K562 (cell line): ENCODE data around the gene CRAMP1. TPM values are rescaled to one million over a fixed set of nuclear protein-coding genes. Genes with fewer than 3 reads are reported as not detected.

Experiments used
- ATAC-seq: fragments of 200-7000 bp; cut with Tn5 transposase; 3 replicates; pipeline ENCODE4 v1.9.1; 2020; ENCODE audit warnings: moderate library complexity
- BruUV-seq: library from RNA; stranded (reverse); fragments of 400-500 nt; replicated peaks from 2 replicates; lab custom pipeline; 2021; lab: Mats Ljungman, UMichigan
- CTCF ChIA-PET: fragments of 300-600 bp; formaldehyde crosslinking; extraction: SDS; loops from one replicate; lab custom pipeline; 2021; ENCODE audit warnings: low intra/inter-chr PET ratio; lab: Yijun Ruan, JAX
- POLR2A ChIA-PET: fragments of 300-600, 350-650 bp; sonication (Branson Sonifier 250); formaldehyde crosslinking; extraction: SDS; loops from one replicate; lab custom pipeline; 2021; ENCODE audit warnings: antibody characterized with exemption, inconsistent platforms; lab: Yijun Ruan, JAX
- DNase-seq, 4 experiments: peaks; one replicate each; pipeline versions ENCODE4 v3.0.0 to v3.0.0-alpha.2; 2011 to 2018; ENCODE audit warnings: low spot score in 3 of 4, mixed read lengths in 3 of 4; ENCODE audit errors: extremely low read depth in 1 of 4
- FAIRE-seq: peaks from 2 replicates; lab custom pipeline; 2011; peaks lifted over from hg19 to GRCh38; lab: Jason Lieb, UNC
- H2AFZ ChIP-seq: 2 replicates; pipeline ENCODE4 v1.6.0; 2011; ENCODE audit warnings: low read depth, low read length, control low read depth, inconsistent platforms
- H3K27ac ChIP-seq: fragments of 200-600 bp; 3 replicates; pipeline ENCODE4 v1.8.0; 2011; ENCODE audit warnings: low read depth, mild to moderate bottlenecking, control low read depth, inconsistent platforms, low read length, moderate library complexity, mixed read lengths; ENCODE audit errors: extremely low read depth
- H3K27me3 ChIP-seq, 2 experiments: fragments of 300-600 bp in 1 of 2; 2 replicates in 1 of 2; 3 replicates in 1 of 2; pipeline versions ENCODE4 v1.6.0 to v1.8.0; 2011; ENCODE audit warnings: inconsistent platforms in 2 of 2, low read length in 2 of 2, mild to moderate bottlenecking in 1 of 2, mixed read lengths in 1 of 2, moderate library complexity in 1 of 2; ENCODE audit not compliant: control insufficient read depth in 2 of 2, insufficient read depth in 2 of 2
- H3K36me3 ChIP-seq: fragments of 300-600 bp; 3 replicates; pipeline ENCODE4 v1.8.0; 2011; ENCODE audit warnings: mild to moderate bottlenecking, low read length, inconsistent platforms; ENCODE audit not compliant: control insufficient read depth, insufficient read depth
- H3K4me1 ChIP-seq, 2 experiments: fragments of 200-600 bp in 1 of 2; replicated peaks in 1 of 2; 2 replicates in 1 of 2; 3 replicates in 1 of 2; pipeline versions ENCODE4 v1.5.1 to v1.8.0; 2011; ENCODE audit warnings: inconsistent platforms in 2 of 2, low read length in 2 of 2, mild to moderate bottlenecking in 1 of 2, mixed read lengths in 1 of 2, moderate library complexity in 1 of 2; ENCODE audit not compliant: control insufficient read depth in 2 of 2, insufficient read depth in 2 of 2
- H3K4me2 ChIP-seq: 2 replicates; pipeline ENCODE4 v1.6.1; 2011; ENCODE audit warnings: low read length, control low read depth, inconsistent platforms, mixed read lengths; ENCODE audit not compliant: insufficient read depth
- H3K4me3 ChIP-seq: fragments of 200-600 bp; sonication (generic), shearing (Covaris generic); 2 replicates; pipeline ENCODE4 v1.5.1; 2016; ENCODE audit warnings: control low read depth, inconsistent platforms
- H3K79me2 ChIP-seq: fragments of 200-600 bp; 3 replicates; pipeline ENCODE4 v1.8.0; 2011; ENCODE audit warnings: low read length, inconsistent platforms; ENCODE audit not compliant: control insufficient read depth, insufficient read depth
- H3K9ac ChIP-seq, 2 experiments: 2 replicates each; pipeline versions ENCODE4 v1.6.0 to v1.6.1; 2011; ENCODE audit warnings: low read depth in 2 of 2, low read length in 2 of 2, control low read depth in 1 of 2, inconsistent platforms in 1 of 2, mild to moderate bottlenecking in 1 of 2, mixed read lengths in 1 of 2; ENCODE audit not compliant: insufficient read depth in 1 of 2
- H3K9me1 ChIP-seq: one replicate; pipeline ENCODE4 v1.6.0; 2011; ENCODE audit warnings: inconsistent platforms, mild to moderate bottlenecking, low read length, moderate library complexity; ENCODE audit not compliant: control insufficient read depth, insufficient read depth
- H3K9me3 ChIP-seq: replicated peaks from 2 replicates; pipeline ENCODE4 v1.5.1; 2011; ENCODE audit warnings: low read depth, low read length, inconsistent platforms; ENCODE audit not compliant: control insufficient read depth, insufficient read depth
- H4K20me1 ChIP-seq: replicated peaks from 2 replicates; pipeline ENCODE4 v1.6.1; 2011; ENCODE audit warnings: low read length, inconsistent platforms, mixed read lengths; ENCODE audit not compliant: control insufficient read depth, insufficient read depth
- CREB3 ChIP-seq: fragments of 450-650 bp; conservative IDR thresholded peaks from 2 replicates; pipeline ENCODE4 v1.6.1; 2016; ENCODE audit warnings: missing genetic modification characterization, low read depth, mild to moderate bottlenecking, missing compliant biosample characterization, moderate library complexity
- E2F8 ChIP-seq: fragments of 450-650 bp; IDR thresholded peaks from 2 replicates; pipeline ENCODE4 v1.7.1; 2018; ENCODE audit warnings: mild to moderate bottlenecking, low read depth; ENCODE audit not compliant: partially characterized antibody
- MYNN ChIP-seq, 2 experiments: sonication (generic); formaldehyde crosslinking in 1 of 2; IDR thresholded peaks; 2 replicates each; pipeline versions ENCODE4 v1.5.0 to v1.6.1; 2016 to 2020; ENCODE audit warnings: antibody characterized with exemption in 1 of 2, missing genetic modification reagents in 1 of 2
- NCOA2 ChIP-seq, 2 experiments: fragments of 450-650 bp; IDR thresholded peaks; 2 replicates each; pipeline ENCODE4 v1.6.1; 2018; ENCODE audit warnings: mild to moderate bottlenecking in 2 of 2, moderate library complexity in 1 of 2; ENCODE audit not compliant: partially characterized antibody in 2 of 2
- WHSC1 ChIP-seq: IDR thresholded peaks from one replicate; pipeline ENCODE4 v1.6.1; 2012; ENCODE audit warnings: low read length, control low read depth, inconsistent platforms
- ZBTB17 ChIP-seq: fragments of 450-650 bp; formaldehyde crosslinking; IDR thresholded peaks from 2 replicates; pipeline ENCODE4 v1.4.0; 2020; ENCODE audit warnings: mild to moderate bottlenecking
- WGBS: fragments of 100-300 bp; shearing (Covaris generic); methylation state at CpG from one replicate; pipeline ENCODE4 v1.1.6; 2016; ENCODE audit warnings: low coverage, mixed read lengths; ENCODE audit not compliant: insufficient coverage; ENCODE audit errors: missing lambda C conversion rate; 5-methylcytosine and 5-hydroxymethylcytosine counted together
- in situ Hi-C: fragments of 300-500 bp; cut with MboI; formaldehyde crosslinking; loops from 4 replicates; pipeline ENCODE4 v1.15.0; 2018; ENCODE audit warnings: inconsistent platforms, mixed read lengths
- intact Hi-C: fragments of 100-400 bp; cut with micrococcal nuclease; formaldehyde crosslinking; loops from 2 replicates; pipeline ENCODE4 v1.14.2; 2022
- polyA plus RNA-seq, 8 experiments: library from polyadenylated mRNA; depleted of rRNA in 4 of 8; stranded (reverse) in 5 of 8; unstranded in 3 of 8; fragments of >200 nt; fragmentation: Nextera tagmentation in 2 of 8; fragmentation: Illumina TruSeq in 1 of 8; extraction: Ambion mirVana in 2 of 8; extraction: Trizol in 1 of 8; gene quantifications; 2 replicates each; pipeline versions ENCODE4 v1.2.1 to v1.2.3, GENCODE V29; 2011 to 2014; ENCODE audit warnings: inconsistent platforms in 1 of 8, missing spikeins in 1 of 8
- total RNA-seq, 7 experiments: library from RNA; depleted of rRNA in 6 of 7; stranded (reverse); fragments of >200 nt in 6 of 7; fragmentation: Illumina TruSeq in 2 of 7; extraction: Trizol in 2 of 7; gene quantifications; 2 replicates each; pipeline versions ENCODE4 v1.2.1 to v1.2.3, GENCODE V29; 2011 to 2021; ENCODE audit warnings: low replicate concordance in 1 of 7

Gene CRAMP1
- total and polyA plus RNA-seq, 9 of the 15 experiments (the other 6 are each of a cell fraction or from before 2014, with no cell fraction given): 0.52 to 20.8 (median 7.5) TPM

- FAIRE-seq: no peak
- peaks cover 5% of the 10 kb centered on the region for H3K9me1 ChIP-seq
- ChIA-PET CTCF (no interaction called here), POLR2A (interaction anchor here (0.6 to 2.1 kb wide), 6 partner anchors 10 to 263 kb away, joined by 3 to 6 read pairs (median 4); partner anchors contain the start of genes CRAMP1, IFT140 and UQCC4)
- H3K4me1 ChIP-seq: peaks cover 0 to 3% of the 10 kb centered on the region in 2 experiments; a peak in 1 of 5 replicates
- no peak overlapping the region for H3K4me3 ChIP-seq
- no peak for TF ChIP-seq ZBTB17 (CRISPR knock-in tag)
- TF ChIP-seq MYNN (IDR thresholded peaks at IDR 0.05): no peak
- no peak for TF ChIP-seq MYNN (CRISPR knock-in tag; IDR thresholded peaks at IDR 0.05)
- TF ChIP-seq CREB3 (tag): no peak
- TF ChIP-seq E2F8: no peak
- TF ChIP-seq WHSC1: no peak
- TF ChIP-seq NCOA2 (IDR thresholded peaks at IDR 0.05; ENCODE audit: partially characterized antibody in 2 of 2): no peak
- H3K36me3 ChIP-seq: peaks cover 85% of the 10 kb centered on the region
- H3K27me3 ChIP-seq: no peaks in the 10 kb centered on the region
- H3K27ac ChIP-seq: no peak overlapping the region
- H2AFZ ChIP-seq: no peak overlapping the region
- no peak overlapping the region for H3K9ac ChIP-seq
- H3K9me3 ChIP-seq: no peaks in the 10 kb centered on the region
- 97% methylated on average over 7 of the region's 7 CpGs for WGBS
- in situ Hi-C loops: no loop called here
- ATAC-seq: no peak
- intact Hi-C loops: no loop called here
- DNase-seq: no peak
- no peaks in the 10 kb centered on the region; the same call in 1 of the 2 replicates for H4K20me1 ChIP-seq
- no TSS peak for BruUV-seq
- H3K79me2 ChIP-seq: peaks cover 72% of the 10 kb centered on the region
- H3K4me2 ChIP-seq: no peak overlapping the region
Observed at GRCh38 chr16:1621851-1622250, 9.7 kb downstream of the CRAMP1 start.
